ENCODE measurements around the gene TMEM190.

TMEM190 gene

GRCh38 chr19:55368701-55369563 lies 7.7 kb upstream of the TMEM190 start (continued):
- TF ChIP-seq ZNF777 (tag by site-specific recombination; IDR thresholded peaks at IDR 0.05; ENCODE audit: borderline replicate concordance) (peak; percentile 70; the same call in 1 of the 2 replicates), EGR2 (tag by site-specific recombination; IDR thresholded peaks at IDR 0.05; ENCODE audit: low read depth) (peak; percentile 76), ZBTB11 (tag by site-specific recombination; conservative IDR thresholded peaks at IDR 0.05; ENCODE audit: low read depth) (no peak), CTCF (tag by site-specific recombination; IDR thresholded peaks at IDR 0.05) (no peak), MZF1 (tag by site-specific recombination; IDR thresholded peaks at IDR 0.05; ENCODE audit: borderline replicate concordance) (no peak), PBX3 (CRISPR knock-in tag; IDR thresholded peaks at IDR 0.05) (peak; percentile 60; the same call in 1 of the 2 replicates), ZNF174 (tag by site-specific recombination; IDR thresholded peaks at IDR 0.05) (no peak), ZFHX2 (tag by site-specific recombination; conservative IDR thresholded peaks at IDR 0.05) (peak; percentile 91), YY2 (tag by site-specific recombination; IDR thresholded peaks at IDR 0.05) (no peak), ZFP69B (tag by site-specific recombination; IDR thresholded peaks at IDR 0.05) (no peak), SETDB1 (IDR thresholded peaks at IDR 0.05; ENCODE audit: insufficient read length, low read length) (no peak), SP2 (tag by site-specific recombination; IDR thresholded peaks at IDR 0.05) (peak; percentile 47), ZNF629 (tag by site-specific recombination; IDR thresholded peaks at IDR 0.05) (no peak), ZNF488 (tag by site-specific recombination; IDR thresholded peaks at IDR 0.05) (no peak), KLF8 (tag by site-specific recombination; IDR thresholded peaks at IDR 0.05) (peak; percentile 28; the same call in 1 of the 2 replicates), ZNF600 (tag by site-specific recombination; IDR thresholded peaks at IDR 0.05) (no peak), ZNF747 (tag by site-specific recombination; IDR thresholded peaks at IDR 0.05) (no peak), ZNF514 (tag by site-specific recombination; IDR thresholded peaks at IDR 0.05) (no peak), ZBTB20 (tag by site-specific recombination; IDR thresholded peaks at IDR 0.05) (peak; percentile 81), ELK4 (IDR thresholded peaks at IDR 0.05; ENCODE audit: borderline replicate concordance, low read depth, low read length) (no peak), ZEB2 (tag by site-specific recombination; IDR thresholded peaks at IDR 0.05) (no peak), KLF1 (tag by site-specific recombination; IDR thresholded peaks at IDR 0.05) (peak; percentile 89), ZBTB26 (tag by site-specific recombination; optimal IDR thresholded peaks at IDR 0.05) (peak; percentile 22), ZNF394 (tag by site-specific recombination; IDR thresholded peaks at IDR 0.05; ENCODE audit: borderline replicate concordance) (no peak), ZNF121 (tag by site-specific recombination; IDR thresholded peaks at IDR 0.05) (no peak)

All from HEK293 (cell line).